ENCODE data around the gene PPIL1.

- TF ChIP-seq CTCF (IDR thresholded peaks at IDR 0.05; ENCODE audit: low read length) (no peak), EZH2 (optimal IDR thresholded peaks at IDR 0.05; ENCODE audit: low read depth, low read length) (no peak), EZH2phosphoT487 (IDR thresholded peaks at IDR 0.05; ENCODE audit: low read length) (no peak)
Observed at GRCh38 chr6:36865835-36866234, 8.8 kb downstream of the PPIL1 start.

All from MM.1S (cell line).